A549 (cell line): Measurements from ENCODE around the gene AMOTL1. TPM values are rescaled to one million over a fixed set of nuclear protein-coding genes. Genes with fewer than 3 reads are reported as not detected.

Experiments used
- ATAC-seq, 2 experiments: fragments of 200-7000 bp in 1 of 2; fragments of >200 bp in 1 of 2; cut with Nextera tagmentation in 1 of 2; cut with Tn5 transposase in 1 of 2; 3 replicates each; pipeline versions ENCODE4 v1.8.0 to v1.9.1; 2018 to 2020; ENCODE audit warnings: mild to moderate bottlenecking in 1 of 2, moderate library complexity in 1 of 2
- CTCF ChIA-PET: fragments of 300-600 bp; sonication (Branson Sonifier 250); formaldehyde crosslinking; extraction: SDS; loops from one replicate; lab custom pipeline; 2021; ENCODE audit warnings: antibody characterized with exemption, inconsistent platforms; lab: Yijun Ruan, JAX
- POLR2A ChIA-PET: fragments of 350-600 bp; formaldehyde crosslinking; extraction: SDS; loops from one replicate; lab custom pipeline; 2021; ENCODE audit warnings: antibody characterized with exemption, inconsistent platforms; lab: Yijun Ruan, JAX
- DNase-seq, 2 experiments: peaks; one replicate each; pipeline versions ENCODE4 v3.0.0 to v3.0.0-alpha.2; 2011 to 2016; ENCODE audit warnings: low read depth in 1 of 2, low spot score in 1 of 2
- FAIRE-seq: peaks from 2 replicates; lab custom pipeline; 2011; peaks lifted over from hg19 to GRCh38; lab: Jason Lieb, UNC
- H3K27ac ChIP-seq, 2 experiments: fragments of >200 bp; sonication (Bioruptor Twin); formaldehyde crosslinking; 3 replicates each; pipeline ENCODE4 v1.5.1; 2016 to 2017
- H3K4me1 ChIP-seq: fragments of >200 bp; sonication (Bioruptor Twin); formaldehyde crosslinking; 3 replicates; pipeline ENCODE4 v1.6.1; 2016
- H3K4me2 ChIP-seq: fragments of >200 bp; sonication (Bioruptor Twin); formaldehyde crosslinking; 3 replicates; pipeline ENCODE4 v1.6.1; 2016
- H3K4me3 ChIP-seq: fragments of >200 bp; sonication (Bioruptor Twin); formaldehyde crosslinking; 3 replicates; pipeline ENCODE4 v1.5.1; 2016
- H3K9me3 ChIP-seq: fragments of >200 bp; sonication (Bioruptor Twin); formaldehyde crosslinking; 3 replicates; pipeline ENCODE4 v1.6.1; 2016
- ATOH8 ChIP-seq: fragments of 250-450 bp; sonication (Bioruptor Pico); IDR thresholded peaks from 2 replicates; pipeline ENCODE4 v1.5.0; 2020; ENCODE audit warnings: low read depth, mild to moderate bottlenecking, moderate library complexity
- BHLHE40 ChIP-seq: IDR thresholded peaks from 2 replicates; pipeline ENCODE4 v1.6.1; 2012; ENCODE audit warnings: low read depth, low read length, inconsistent platforms
- CBX2 ChIP-seq: fragments of 200-600 bp; sonication (generic); IDR thresholded peaks from 2 replicates; pipeline ENCODE4 v1.6.1; 2016; ENCODE audit warnings: low read depth, mild to moderate bottlenecking, borderline replicate concordance
- CHD2 ChIP-seq: fragments of 150-350 bp; IDR thresholded peaks from 2 replicates; pipeline ENCODE4 v1.6.1; 2014; ENCODE audit warnings: low read length; ENCODE audit not compliant: partially characterized antibody
- CTCF ChIP-seq: fragments of >200 bp; sonication (Bioruptor Twin); formaldehyde crosslinking; IDR thresholded peaks from 3 replicates; pipeline ENCODE4 v1.5.1; 2016
- EHMT2 ChIP-seq: fragments of 200-600 bp; sonication (generic); IDR thresholded peaks from 2 replicates; pipeline ENCODE4 v1.6.1; 2016; ENCODE audit warnings: antibody characterized with exemption, low read depth, mild to moderate bottlenecking, moderate library complexity
- FOSL2 ChIP-seq, 2 experiments: fragments of 450-650 bp in 1 of 2; fragments of >200 bp in 1 of 2; sonication (Bioruptor Twin) in 1 of 2; formaldehyde crosslinking; IDR thresholded peaks; 2 replicates each; pipeline versions ENCODE4 v1.5.0 to v1.6.1; 2016 to 2020; ENCODE audit warnings: mild to moderate bottlenecking in 1 of 2, moderate library complexity in 1 of 2
- FOXS1 ChIP-seq: fragments of 250-450 bp; sonication (Bioruptor Pico); IDR thresholded peaks from 2 replicates; pipeline ENCODE4 v1.5.0; 2020; ENCODE audit warnings: mild to moderate bottlenecking, moderate library complexity
- GATA3 ChIP-seq: IDR thresholded peaks from 2 replicates; pipeline ENCODE4 v1.6.1; 2012; ENCODE audit warnings: borderline replicate concordance
- HDAC2 ChIP-seq: fragments of 200-600 bp; sonication (generic); IDR thresholded peaks from 2 replicates; pipeline ENCODE4 v1.6.1; 2016
- HEYL ChIP-seq: fragments of 250-450 bp; sonication (Bioruptor Pico); IDR thresholded peaks from 2 replicates; pipeline ENCODE4 v1.8.0; 2021; ENCODE audit warnings: mild to moderate bottlenecking, moderate library complexity
- HOXB13 ChIP-seq: fragments of 250-450 bp; sonication (Bioruptor Pico); IDR thresholded peaks from 2 replicates; pipeline ENCODE4 v1.5.0; 2020; ENCODE audit warnings: low read depth, mild to moderate bottlenecking, moderate library complexity
- JUN ChIP-seq, 2 experiments: fragments of >200 bp; sonication (Bioruptor Twin); formaldehyde crosslinking; IDR thresholded peaks; 2 replicates in 1 of 2; 3 replicates in 1 of 2; pipeline ENCODE4 v1.6.1; 2016 to 2017
- JUNB ChIP-seq: fragments of >200 bp; sonication (Bioruptor Twin); formaldehyde crosslinking; IDR thresholded peaks from 2 replicates; pipeline ENCODE4 v1.6.1; 2016
- MAFK ChIP-seq: fragments of 450-650 bp; IDR thresholded peaks from 2 replicates; pipeline ENCODE4 v1.6.1; 2014; ENCODE audit not compliant: partially characterized antibody
- PBX3 ChIP-seq: IDR thresholded peaks from 2 replicates; pipeline ENCODE4 v1.6.1; 2012
- RAD21 ChIP-seq, 2 experiments: fragments of >200 bp in 1 of 2; sonication (Bioruptor Twin) in 1 of 2; formaldehyde crosslinking in 1 of 2; IDR thresholded peaks in 1 of 2; conservative IDR thresholded peaks in 1 of 2; 2 replicates in 1 of 2; 3 replicates in 1 of 2; pipeline ENCODE4 v1.6.1; 2012 to 2018; ENCODE audit warnings: inconsistent platforms in 1 of 2
- REST ChIP-seq: fragments of 200-600 bp; sonication (generic); IDR thresholded peaks from 2 replicates; pipeline ENCODE4 v1.6.1; 2016; ENCODE audit warnings: antibody characterized with exemption, mild to moderate bottlenecking, moderate library complexity
- SREBF2 ChIP-seq: fragments of 450-650 bp; IDR thresholded peaks from 2 replicates; pipeline ENCODE4 v1.6.1; 2014; ENCODE audit warnings: mild to moderate bottlenecking, moderate library complexity
- USF2 ChIP-seq: fragments of 450-650 bp; IDR thresholded peaks from 2 replicates; pipeline ENCODE4 v1.6.1; 2014; ENCODE audit warnings: antibody characterized with exemption
- WGBS: methylation state at CpG from one replicate; pipeline ENCODE4 v1.1.6; 2017; ENCODE audit errors: missing lambda C conversion rate; 5-methylcytosine and 5-hydroxymethylcytosine counted together
- polyA plus RNA-seq, 4 experiments: library from polyadenylated mRNA; depleted of rRNA in 3 of 4; stranded (reverse); fragments of >200 nt; fragmentation: RNase III in 1 of 4; extraction: RNeasy Plus Mini Kit Qiagen cat#74134 plus additional on column Dnase treatment in 1 of 4; gene quantifications; 2 replicates in 3 of 4; 3 replicates in 1 of 4; pipeline ENCODE4 v1.2.3, GENCODE V29; 2011 to 2017

Gene AMOTL1
- polyA plus RNA-seq, 2 of the 4 experiments (the other 2 are of a cell fraction): 3.9 to 12.2 TPM

- POLR2A ChIA-PET: no interaction called here
- FAIRE-seq (no peak), DNase-seq (peak; percentile 69 to 74), ATAC-seq (peak; percentile 79 to 84)
- WGBS: 19% methylated on average over 4 of the region's 4 CpGs
- no peak overlapping the region for H3K4me3 ChIP-seq
- H3K27ac ChIP-seq: no peak overlapping the region
- H3K9me3 ChIP-seq: no peaks in the 10 kb centered on the region
- peaks cover 29% of the 10 kb centered on the region for H3K4me1 ChIP-seq
- H3K4me2 ChIP-seq: peak overlapping the region; percentile 42
- CTCF ChIA-PET: no interaction called here
- TF ChIP-seq JUN (IDR thresholded peaks at IDR 0.05): 0 out of 5 replicates have a peak, but pooled peaks of 1 of the 2 experiments have one; percentile 21
- peak; percentile 93 for TF ChIP-seq FOSL2 (IDR thresholded peaks at IDR 0.05)
- peak; percentile 90 for TF ChIP-seq FOSL2 (CRISPR knock-in tag; IDR thresholded peaks at IDR 0.05)
- peak; percentile 87 for TF ChIP-seq JUNB
- peak; percentile 13 for TF ChIP-seq MAFK
- TF ChIP-seq GATA3: peak; percentile 52; the same call in 1 of the 2 replicates
- TF ChIP-seq HEYL (CRISPR knock-in tag): no peak
Measured at GRCh38 chr11:94880216-94880615, 112.1 kb downstream of the AMOTL1 start.

- ATAC-seq (no peak), FAIRE-seq (no peak), DNase-seq (no peak)
- no peaks in the 10 kb centered on the region for H3K9me3 ChIP-seq
- H3K4me1 ChIP-seq: peaks cover 15% of the 10 kb centered on the region
- TF ChIP-seq SREBF2: no peak
- no peak for TF ChIP-seq USF2
- TF ChIP-seq MAFK: no peak
- no peak for TF ChIP-seq HDAC2
- no peak for TF ChIP-seq ATOH8 (CRISPR knock-in tag)
- no peak for TF ChIP-seq CBX2
- no peak for TF ChIP-seq REST
- TF ChIP-seq CHD2: no peak
- TF ChIP-seq CTCF: no peak
- no peak for TF ChIP-seq FOXS1 (CRISPR knock-in tag)
- TF ChIP-seq HOXB13 (CRISPR knock-in tag): no peak
- TF ChIP-seq PBX3: no peak
- TF ChIP-seq BHLHE40: no peak
- no peak for TF ChIP-seq RAD21 (conservative IDR thresholded peaks at IDR 0.05 in 1 of 2, IDR thresholded peaks at IDR 0.05 in 1 of 2)
- TF ChIP-seq EHMT2: no peak
- CTCF ChIA-PET: interaction anchor here (2.2 to 4.9 kb wide), 2 partner anchors 15 to 259 kb away, joined by 10 to 19 read pairs; no protein-coding TSS in a partner anchor
- POLR2A ChIA-PET: no interaction called here
- 86% methylated on average over 2 of the region's 2 CpGs for WGBS
- no peak overlapping the region for H3K4me2 ChIP-seq
- no peak overlapping the region for H3K27ac ChIP-seq
- no peak overlapping the region for H3K4me3 ChIP-seq
Measured at GRCh38 chr11:94882931-94883330, 114.8 kb downstream of the AMOTL1 start.
